H7 (cell line): ENCODE measurements around the gene RHBDD2. TPM values are rescaled to one million over a fixed set of nuclear protein-coding genes. Genes with fewer than 3 reads are reported as not detected.

Experiments used
- DNase-seq: peaks from one replicate; pipeline ENCODE4 v3.0.0; 2012
- H3K27me3 ChIP-seq: 2 replicates; pipeline ENCODE4 v1.6.0; 2011; ENCODE audit warnings: mild to moderate bottlenecking, low read length; ENCODE audit not compliant: control insufficient read depth, insufficient read depth
- H3K36me3 ChIP-seq: replicated peaks from 2 replicates; pipeline ENCODE4 v1.5.1; 2011; ENCODE audit warnings: low read length; ENCODE audit not compliant: control insufficient read depth, insufficient read depth
- H3K4me3 ChIP-seq: 2 replicates; pipeline ENCODE4 v1.5.1; 2011; ENCODE audit warnings: low read depth, mild to moderate bottlenecking, control low read depth, low read length, moderate library complexity; ENCODE audit not compliant: insufficient read depth
- total RNA-seq: library from RNA; depleted of rRNA; stranded (reverse); fragments of >200 nt; shearing (Covaris generic); gene quantifications from 2 replicates; pipeline ENCODE4 v1.2.3, GENCODE V29; 2014

Gene RHBDD2
- total RNA-seq, 1 experiment from 2014 or later, result 28.1 TPM

DNA sequence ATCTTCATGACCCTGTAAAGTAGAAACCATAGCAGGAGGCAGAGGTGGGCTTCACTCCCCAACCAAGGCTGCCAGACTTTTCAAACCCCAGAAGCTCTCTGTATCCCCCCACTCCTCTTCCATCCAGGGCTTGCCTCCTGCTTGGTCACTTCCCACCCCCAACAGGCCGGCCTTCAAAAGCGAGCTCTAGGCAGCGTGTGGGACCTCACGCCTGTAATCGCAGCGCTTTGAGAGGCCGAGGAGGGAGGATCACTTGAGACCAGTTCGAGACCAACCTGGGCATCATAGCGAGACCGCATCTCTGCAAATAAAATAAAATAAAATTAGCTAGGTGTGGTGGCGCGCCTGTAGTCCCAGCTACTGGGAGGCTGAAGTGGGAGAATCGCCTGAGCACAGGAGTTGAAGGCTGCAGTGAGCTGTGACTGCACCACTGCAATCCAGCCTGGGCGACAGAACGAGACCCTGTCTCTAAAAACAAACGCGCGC, 35.4 kb downstream of the RHBDD2 start:
- DNase-seq, result no peak

DNA sequence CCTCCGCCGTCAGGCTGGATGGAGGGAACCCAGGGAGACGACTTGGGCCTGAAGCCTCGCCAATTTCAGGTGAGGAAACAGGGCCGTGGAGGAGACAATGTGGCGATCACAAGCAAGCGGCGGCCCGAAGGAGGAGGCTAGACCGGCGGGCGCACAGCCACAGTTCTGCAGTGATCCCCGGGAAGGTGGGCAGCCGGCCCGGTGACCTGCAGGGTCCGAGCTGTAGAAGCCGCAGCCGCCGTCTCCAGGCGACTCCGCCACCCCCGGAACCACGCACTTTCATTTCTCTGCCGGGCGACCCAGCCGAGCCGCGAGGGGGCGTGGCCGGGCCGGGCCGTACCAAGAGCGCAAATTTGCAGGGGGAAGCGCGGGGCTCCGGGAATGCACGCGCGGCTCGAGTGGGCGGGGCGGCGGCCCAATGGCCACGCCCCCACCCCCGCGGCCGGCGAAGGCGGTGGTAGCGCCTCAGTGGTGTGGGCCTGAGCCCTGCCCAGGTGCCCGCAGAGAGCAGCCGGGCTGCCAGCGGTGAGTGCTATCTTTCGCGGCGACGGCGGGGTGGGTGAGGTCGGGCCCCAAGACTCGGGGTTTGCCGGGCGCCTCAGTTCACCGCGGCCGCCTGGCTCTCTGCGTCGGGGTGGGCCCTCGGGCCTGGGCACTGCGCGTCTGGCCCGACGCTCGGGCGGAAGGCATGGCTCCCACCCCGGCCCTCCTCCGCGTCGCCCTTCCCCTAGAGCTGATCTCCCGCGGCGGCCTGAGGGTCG, 36.0 kb downstream of the RHBDD2 start, which contains the start of gene POR:
TSS of gene POR (plus strand) at position 501 of the 761 bp plus-strand sequence. CDS start 38,847 bp downstream, outside the sequence.
- H3K27me3 ChIP-seq, result no peaks in the 10 kb centered on the region
- H3K4me3 ChIP-seq, result peak within 1 kb of the TSS; percentile 95
- DNase-seq, result peak; percentile 99
- no peaks in the 10 kb centered on the region for H3K36me3 ChIP-seq

More for the DNA sequence above, 35.4 kb downstream of the RHBDD2 start:
- no peaks in the 10 kb centered on the region for H3K36me3 ChIP-seq
- H3K27me3 ChIP-seq, result no peaks in the 10 kb centered on the region
- peak overlapping the region; percentile 72 for H3K4me3 ChIP-seq

GRCh38 chr7:75915416-75916156, 36.8 kb downstream of the RHBDD2 start:
- Histone ChIP-seq H3K27me3 (no peaks in the 10 kb centered on the region), H3K4me3 (peak overlapping the region; percentile 95), H3K36me3 (no peaks in the 10 kb centered on the region)
- DNase-seq, result peak; percentile 69

DNA sequence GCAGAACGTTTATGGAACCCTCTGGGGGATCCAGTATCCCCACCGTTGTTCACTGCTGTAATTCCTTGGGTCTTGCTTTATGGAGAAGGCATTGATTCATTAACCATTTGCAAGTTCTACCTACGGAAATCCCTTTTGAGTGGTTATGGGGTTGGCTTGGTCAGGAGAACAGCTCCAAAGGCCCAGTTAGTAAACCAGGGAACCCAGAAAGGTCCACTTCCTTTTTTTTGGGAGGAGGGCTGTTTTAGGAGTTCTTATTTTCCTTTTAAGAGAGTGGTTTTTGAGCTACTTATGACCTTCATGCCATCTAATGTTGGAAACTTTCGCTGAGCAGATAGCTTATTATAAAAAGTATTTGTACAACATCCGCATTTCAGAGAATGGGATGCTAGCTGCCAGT, 37.4 kb downstream of the RHBDD2 start:
- H3K27me3 ChIP-seq, result no peaks in the 10 kb centered on the region
- no peaks in the 10 kb centered on the region for H3K36me3 ChIP-seq
- no peak overlapping the region for H3K4me3 ChIP-seq
- DNase-seq, result peak; percentile 30

GRCh38 chr7:75916685-75917634, 38.1 kb downstream of the RHBDD2 start:
- H3K36me3 ChIP-seq, result no peaks in the 10 kb centered on the region
- DNase-seq, result peak; percentile 8
- no peaks in the 10 kb centered on the region for H3K27me3 ChIP-seq
- no peak overlapping the region for H3K4me3 ChIP-seq

DNA sequence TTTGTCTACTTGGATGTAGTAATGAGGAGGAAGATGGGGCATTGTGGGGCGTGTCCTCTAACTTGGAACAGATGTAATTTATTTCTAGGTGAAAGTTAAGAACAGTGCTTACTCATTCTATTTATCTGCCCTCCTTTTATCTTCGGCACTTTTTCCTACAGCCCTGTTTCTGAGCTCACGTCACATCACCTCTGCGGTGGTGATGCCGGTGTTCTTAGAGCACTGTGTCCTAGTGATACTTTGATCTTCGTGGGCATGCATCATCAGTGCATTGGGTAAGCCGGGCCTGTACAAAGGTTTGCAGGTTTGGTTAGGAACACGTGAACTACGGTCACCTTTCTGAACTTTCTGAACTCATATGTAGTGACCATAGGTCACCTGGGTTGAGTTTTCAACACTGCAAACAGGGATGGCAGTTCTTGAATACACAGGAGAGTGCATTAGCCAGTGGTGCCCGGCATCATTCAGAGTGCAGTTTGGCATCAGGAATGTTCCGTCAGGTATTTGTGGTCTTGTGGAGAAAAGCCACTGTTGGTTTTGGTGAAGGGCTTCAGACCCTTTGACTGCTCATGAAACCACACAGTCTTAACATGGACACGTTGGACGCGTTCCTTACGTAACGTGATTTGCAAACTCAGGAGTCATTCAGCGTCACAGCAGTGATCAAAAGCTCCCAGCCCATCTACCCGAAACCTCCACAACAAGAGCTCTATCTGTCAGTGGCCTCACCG, 41.8 kb downstream of the RHBDD2 start:
- Histone ChIP-seq H3K27me3 (no peaks in the 10 kb centered on the region), H3K36me3 (no peaks in the 10 kb centered on the region), H3K4me3 (no peak overlapping the region)
- no peak for DNase-seq

GRCh38 chr7:75921479-75921878, 42.6 kb downstream of the RHBDD2 start:
- DNase-seq, result no peak
- Histone ChIP-seq H3K36me3 (no peaks in the 10 kb centered on the region), H3K27me3 (no peaks in the 10 kb centered on the region), H3K4me3 (no peak overlapping the region)

DNA sequence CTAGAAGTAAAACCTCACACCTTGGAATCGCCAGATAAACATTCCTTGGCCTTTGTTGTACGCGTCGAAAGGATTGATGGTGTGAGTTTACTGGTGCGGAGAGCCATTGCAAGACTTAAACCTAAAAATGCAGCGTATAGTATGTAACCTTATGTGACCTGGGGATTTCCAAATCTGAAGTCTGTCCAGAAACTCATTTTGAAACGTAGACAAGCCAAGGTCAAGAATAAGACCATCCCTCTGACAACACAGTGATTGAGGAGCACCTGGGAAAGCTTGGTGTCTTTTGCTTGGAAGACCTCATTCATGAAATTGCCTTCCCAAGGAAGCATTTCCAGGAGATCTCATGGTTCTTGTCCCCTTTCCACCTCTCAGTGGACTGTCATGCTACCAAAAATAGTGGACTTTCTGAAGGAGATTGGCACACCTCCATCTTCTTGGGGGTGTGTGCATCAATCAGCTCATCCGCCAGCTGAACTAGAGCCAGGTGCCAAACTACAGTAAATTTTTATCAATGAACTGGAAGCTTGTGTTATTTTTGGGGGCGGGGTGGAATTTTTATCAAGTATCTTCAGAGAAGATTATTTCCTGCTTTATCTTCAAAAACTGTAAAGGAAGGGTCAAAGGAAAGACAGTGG, 44.3 kb downstream of the RHBDD2 start:
- Histone ChIP-seq H3K36me3 (no peaks in the 10 kb centered on the region), H3K4me3 (no peak overlapping the region), H3K27me3 (no peaks in the 10 kb centered on the region)
- no peak for DNase-seq

- peaks cover 4% of the 10 kb centered on the region for H3K36me3 ChIP-seq
- no peak for DNase-seq
- no peak overlapping the region for H3K4me3 ChIP-seq
- H3K27me3 ChIP-seq, result no peaks in the 10 kb centered on the region
Observed at GRCh38 chr7:75924256-75924655, 45.4 kb downstream of the RHBDD2 start.

GRCh38 chr7:75924889-75925288, 46.1 kb downstream of the RHBDD2 start:
- H3K4me3 ChIP-seq, result no peak overlapping the region
- DNase-seq, result no peak
- H3K36me3 ChIP-seq, result peaks cover 4% of the 10 kb centered on the region
- H3K27me3 ChIP-seq, result no peaks in the 10 kb centered on the region

DNA sequence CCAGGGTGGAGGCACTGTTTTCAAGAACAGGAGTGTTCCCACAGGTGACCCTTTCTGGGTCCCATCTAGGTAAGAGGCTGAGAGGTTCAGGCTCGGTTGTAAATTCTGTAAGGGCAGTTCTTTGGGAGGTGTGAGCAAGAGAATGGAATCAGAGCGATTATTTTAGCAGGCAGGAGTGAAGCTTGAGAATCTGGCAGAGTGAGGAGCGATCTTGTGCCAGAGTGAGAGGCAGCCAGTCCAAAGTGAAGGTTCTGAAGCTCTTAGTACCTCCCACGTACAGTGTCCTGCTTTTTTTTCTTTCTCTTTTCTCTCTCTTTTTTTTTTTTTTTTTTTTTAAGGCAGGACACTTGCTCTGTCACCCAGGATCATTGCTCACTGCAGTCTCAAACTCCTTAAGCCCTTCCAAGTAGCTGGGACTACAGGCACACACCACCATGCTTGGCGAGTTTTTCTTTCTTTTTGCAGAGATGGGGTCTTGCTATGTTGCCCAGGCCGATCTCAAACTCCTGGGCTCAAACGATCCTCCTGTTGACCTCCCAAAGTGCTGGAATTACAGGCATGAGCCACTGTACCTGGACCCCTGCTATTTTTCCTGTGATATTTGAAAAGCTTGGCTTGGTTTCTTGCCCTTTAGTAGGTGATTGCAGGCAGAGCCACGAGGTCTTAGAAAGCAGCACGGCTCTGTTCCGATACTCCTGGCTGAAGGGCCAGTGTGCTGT, 47.0 kb downstream of the RHBDD2 start:
- H3K36me3 ChIP-seq, result peaks cover 4% of the 10 kb centered on the region
- no peak for DNase-seq
- H3K27me3 ChIP-seq, result no peaks in the 10 kb centered on the region
- H3K4me3 ChIP-seq, result no peak overlapping the region

DNA sequence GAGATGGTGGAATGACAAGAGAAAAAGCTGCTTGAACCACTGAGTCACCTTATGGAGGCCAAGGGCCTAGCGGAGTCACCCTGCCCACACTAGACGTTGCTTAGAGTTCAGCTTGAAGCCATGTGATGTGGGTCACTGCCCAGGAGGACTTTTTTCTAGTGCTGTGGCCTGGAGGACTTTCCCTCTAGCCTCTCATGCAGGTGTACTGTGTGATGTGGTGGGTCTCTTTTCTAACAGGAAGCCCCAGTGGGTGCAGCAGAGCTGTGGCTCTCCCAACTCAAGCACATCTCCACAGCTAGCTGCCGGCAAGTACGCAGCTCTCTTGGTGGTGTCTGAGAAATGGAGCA, 49.7 kb downstream of the RHBDD2 start:
- no peak overlapping the region for H3K4me3 ChIP-seq
- DNase-seq, result no peak
- H3K27me3 ChIP-seq, result no peaks in the 10 kb centered on the region
- peaks cover 4% of the 10 kb centered on the region for H3K36me3 ChIP-seq

DNA sequence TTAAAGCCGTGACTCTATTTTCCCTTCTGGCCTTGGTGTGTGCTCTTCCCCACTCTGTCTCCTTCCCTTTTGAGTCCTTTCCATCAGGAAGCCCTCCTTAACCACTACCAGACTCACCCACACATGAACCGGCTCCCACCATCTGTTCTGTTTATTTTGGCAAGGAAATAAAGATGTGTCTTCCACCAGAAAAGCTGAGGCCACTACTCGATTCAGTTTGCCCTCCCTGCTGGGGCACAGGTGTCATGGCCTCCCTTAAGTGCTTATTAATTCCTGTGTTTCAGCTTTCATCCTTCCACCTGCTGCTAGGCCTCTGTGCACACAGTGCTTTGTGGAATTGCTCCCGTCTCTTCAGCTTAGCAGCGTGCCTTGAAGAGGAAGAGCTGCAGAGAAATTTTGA, 52.8 kb downstream of the RHBDD2 start:
- H3K4me3 ChIP-seq, result no peak overlapping the region
- peaks cover 4% of the 10 kb centered on the region for H3K36me3 ChIP-seq
- DNase-seq, result no peak
- H3K27me3 ChIP-seq, result no peaks in the 10 kb centered on the region
